K562 (cell line): ENCODE measurements around the gene SLC29A3. TPM values are rescaled to one million over a fixed set of nuclear protein-coding genes. Genes with fewer than 3 reads are reported as not detected.

Experiments used
- ARID2 ChIP-seq: fragments of 450-650 bp; IDR thresholded peaks from 2 replicates; pipeline ENCODE4 v1.6.1; 2017; ENCODE audit warnings: antibody characterized with exemption, mild to moderate bottlenecking
- BDP1 ChIP-seq: IDR thresholded peaks from 3 replicates; pipeline ENCODE4 v1.6.1; 2011; ENCODE audit not compliant: insufficient read length, insufficient read depth
- CBX2 ChIP-seq: fragments of 200-600 bp; sonication (generic); IDR thresholded peaks from one replicate; pipeline ENCODE4 v1.6.1; 2012; ENCODE audit warnings: mild to moderate bottlenecking, low read length, inconsistent platforms; ENCODE audit not compliant: insufficient read depth, poor library complexity, severe bottlenecking
- ETV1 ChIP-seq: fragments of 450-650 bp; conservative IDR thresholded peaks from 2 replicates; pipeline ENCODE4 v1.6.1; 2016; ENCODE audit warnings: missing genetic modification characterization, control low read depth, low read depth, missing compliant biosample characterization
- FOXA3 ChIP-seq, 2 experiments: fragments of 450-650 bp in 1 of 2; sonication (generic) in 1 of 2; formaldehyde crosslinking; IDR thresholded peaks in 1 of 2; conservative IDR thresholded peaks in 1 of 2; 2 replicates each; pipeline versions ENCODE4 v1.4.0 to v1.8.0; 2020 to 2022; ENCODE audit warnings: mild to moderate bottlenecking in 2 of 2, missing genetic modification reagents in 1 of 2
- HDAC6 ChIP-seq: IDR thresholded peaks from 2 replicates; pipeline ENCODE4 v1.6.1; 2012; ENCODE audit warnings: low read depth, mild to moderate bottlenecking, control low read depth, inconsistent platforms, low read length, moderate library complexity
- KDM1A ChIP-seq, 2 experiments: fragments of 450-650 bp; IDR thresholded peaks; 2 replicates each; pipeline ENCODE4 v1.6.1; 2016; ENCODE audit warnings: mild to moderate bottlenecking in 2 of 2
- KDM5B ChIP-seq: fragments of 200-600 bp; sonication (generic); IDR thresholded peaks from 2 replicates; pipeline ENCODE4 v1.6.1; 2012; ENCODE audit warnings: low read depth, mild to moderate bottlenecking, moderate library complexity, low read length, control low read depth, inconsistent platforms; ENCODE audit not compliant: insufficient replicate concordance
- NEUROD1 ChIP-seq: fragments of 150-350 bp; IDR thresholded peaks from 2 replicates; pipeline ENCODE4 v1.6.1; 2014; ENCODE audit warnings: borderline replicate concordance, low read length, low read depth; ENCODE audit not compliant: partially characterized antibody
- SMARCA4 ChIP-seq: fragments of 450-650 bp; IDR thresholded peaks from 2 replicates; pipeline ENCODE4 v1.6.1; 2016
- TAL1 ChIP-seq: fragments of 450-650 bp; IDR thresholded peaks from 2 replicates; pipeline ENCODE4 v1.6.1; 2016; ENCODE audit warnings: mild to moderate bottlenecking
- ZFP30 ChIP-seq: fragments of 250-450 bp; sonication (Bioruptor Pico); IDR thresholded peaks from 2 replicates; pipeline ENCODE4 v1.8.0; 2022; ENCODE audit warnings: moderate library complexity, mild to moderate bottlenecking, inconsistent platforms, borderline replicate concordance
- ZNF431 ChIP-seq: sonication (generic); formaldehyde crosslinking; IDR thresholded peaks from 2 replicates; pipeline ENCODE4 v1.8.0; 2022; ENCODE audit warnings: mild to moderate bottlenecking, missing genetic modification reagents
- ZNF76 ChIP-seq: fragments of 250-450 bp; sonication (Bioruptor Pico); IDR thresholded peaks from 2 replicates; pipeline ENCODE4 v1.4.0; 2020; ENCODE audit warnings: mild to moderate bottlenecking, moderate library complexity, borderline replicate concordance
- polyA plus RNA-seq, 8 experiments: library from polyadenylated mRNA; depleted of rRNA in 4 of 8; stranded (reverse) in 5 of 8; unstranded in 3 of 8; fragments of >200 nt; fragmentation: Nextera tagmentation in 2 of 8; fragmentation: Illumina TruSeq in 1 of 8; extraction: Ambion mirVana in 2 of 8; extraction: Trizol in 1 of 8; gene quantifications; 2 replicates each; pipeline versions ENCODE4 v1.2.1 to v1.2.3, GENCODE V29; 2011 to 2014; ENCODE audit warnings: inconsistent platforms in 1 of 8, missing spikeins in 1 of 8
- total RNA-seq, 7 experiments: library from RNA; depleted of rRNA in 6 of 7; stranded (reverse); fragments of >200 nt in 6 of 7; fragmentation: Illumina TruSeq in 2 of 7; extraction: Trizol in 2 of 7; gene quantifications; 2 replicates each; pipeline versions ENCODE4 v1.2.1 to v1.2.3, GENCODE V29; 2011 to 2021; ENCODE audit warnings: low replicate concordance in 1 of 7
- TF ChIP-seq, protein P1 (sequence below): fragments of 450-650 bp; IDR thresholded peaks from 2 replicates; pipeline ENCODE4 v1.6.1; 2017; ENCODE audit warnings: antibody characterized with exemption, mild to moderate bottlenecking
- TF ChIP-seq, protein P2 (sequence below): fragments of 450-650 bp; formaldehyde crosslinking; IDR thresholded peaks from 2 replicates; pipeline ENCODE4 v1.4.0; 2020; ENCODE audit warnings: mild to moderate bottlenecking
- TF ChIP-seq, protein P3 (sequence below): sonication (generic); formaldehyde crosslinking; IDR thresholded peaks from 2 replicates; pipeline ENCODE4 v1.8.0; 2022; ENCODE audit warnings: mild to moderate bottlenecking, missing genetic modification reagents, borderline replicate concordance
- TF ChIP-seq, protein P4 (sequence below): fragments of 450-650 bp; formaldehyde crosslinking; IDR thresholded peaks from 2 replicates; pipeline ENCODE4 v1.4.0; 2022; ENCODE audit warnings: missing genetic modification characterization

Gene SLC29A3
- total and polyA plus RNA-seq, 9 of the 15 experiments (the other 6 are each of a cell fraction or from before 2014, with no cell fraction given) = 2.1 to 10.7 (median 4.6) TPM

DNA sequence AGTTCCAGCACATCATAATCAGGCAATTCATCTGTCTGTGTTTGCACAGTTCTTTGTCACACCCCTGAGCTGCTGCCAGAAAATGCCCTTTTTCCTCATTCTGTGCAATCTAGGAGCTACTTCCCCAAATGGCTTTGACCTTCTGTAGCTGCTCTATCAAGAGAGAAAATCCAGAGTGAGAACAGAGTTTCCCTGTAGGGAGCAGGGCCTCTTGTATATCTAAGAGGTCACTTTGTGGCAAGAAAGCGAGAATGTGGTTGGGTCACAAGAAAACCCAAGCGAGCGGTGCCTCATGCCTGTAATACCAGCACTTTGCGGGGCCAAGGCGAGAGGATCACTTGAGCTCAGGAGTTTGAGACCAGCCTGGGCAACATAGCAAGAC, 24.3 kb downstream of the SLC29A3 start (continued):
- TF ChIP-seq BDP1 (no peak), SMARCA4 (no peak), NEUROD1 (no peak), HDAC6 (no peak), ETV1 (tag) (no peak), ZNF431 (no peak), KDM1A (IDR thresholded peaks at IDR 0.05) (peak; percentile 55 to 66; a peak in 3 of 4 replicates), ARID2 (no peak), CBX2 (no peak), FOXA3 (CRISPR knock-in tag; conservative IDR thresholded peaks at IDR 0.05 in 1 of 2, IDR thresholded peaks at IDR 0.05 in 1 of 2) (peak; percentile 83 to 97; a peak in 3 of 4 replicates), ZFP30 (CRISPR knock-in tag) (no peak), KDM5B (no peak), TAL1 (peak; percentile 52; the same call in 1 of the 2 replicates), ZNF76 (no peak)
- TF ChIP-seq, protein P1, sequence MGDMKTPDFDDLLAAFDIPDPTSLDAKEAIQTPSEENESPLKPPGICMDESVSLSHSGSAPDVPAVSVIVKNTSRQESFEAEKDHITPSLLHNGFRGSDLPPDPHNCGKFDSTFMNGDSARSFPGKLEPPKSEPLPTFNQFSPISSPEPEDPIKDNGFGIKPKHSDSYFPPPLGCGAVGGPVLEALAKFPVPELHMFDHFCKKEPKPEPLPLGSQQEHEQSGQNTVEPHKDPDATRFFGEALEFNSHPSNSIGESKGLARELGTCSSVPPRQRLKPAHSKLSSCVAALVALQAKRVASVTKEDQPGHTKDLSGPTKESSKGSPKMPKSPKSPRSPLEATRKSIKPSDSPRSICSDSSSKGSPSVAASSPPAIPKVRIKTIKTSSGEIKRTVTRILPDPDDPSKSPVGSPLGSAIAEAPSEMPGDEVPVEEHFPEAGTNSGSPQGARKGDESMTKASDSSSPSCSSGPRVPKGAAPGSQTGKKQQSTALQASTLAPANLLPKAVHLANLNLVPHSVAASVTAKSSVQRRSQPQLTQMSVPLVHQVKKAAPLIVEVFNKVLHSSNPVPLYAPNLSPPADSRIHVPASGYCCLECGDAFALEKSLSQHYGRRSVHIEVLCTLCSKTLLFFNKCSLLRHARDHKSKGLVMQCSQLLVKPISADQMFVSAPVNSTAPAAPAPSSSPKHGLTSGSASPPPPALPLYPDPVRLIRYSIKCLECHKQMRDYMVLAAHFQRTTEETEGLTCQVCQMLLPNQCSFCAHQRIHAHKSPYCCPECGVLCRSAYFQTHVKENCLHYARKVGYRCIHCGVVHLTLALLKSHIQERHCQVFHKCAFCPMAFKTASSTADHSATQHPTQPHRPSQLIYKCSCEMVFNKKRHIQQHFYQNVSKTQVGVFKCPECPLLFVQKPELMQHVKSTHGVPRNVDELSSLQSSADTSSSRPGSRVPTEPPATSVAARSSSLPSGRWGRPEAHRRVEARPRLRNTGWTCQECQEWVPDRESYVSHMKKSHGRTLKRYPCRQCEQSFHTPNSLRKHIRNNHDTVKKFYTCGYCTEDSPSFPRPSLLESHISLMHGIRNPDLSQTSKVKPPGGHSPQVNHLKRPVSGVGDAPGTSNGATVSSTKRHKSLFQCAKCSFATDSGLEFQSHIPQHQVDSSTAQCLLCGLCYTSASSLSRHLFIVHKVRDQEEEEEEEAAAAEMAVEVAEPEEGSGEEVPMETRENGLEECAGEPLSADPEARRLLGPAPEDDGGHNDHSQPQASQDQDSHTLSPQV = no peak
- TF ChIP-seq, protein P2, sequence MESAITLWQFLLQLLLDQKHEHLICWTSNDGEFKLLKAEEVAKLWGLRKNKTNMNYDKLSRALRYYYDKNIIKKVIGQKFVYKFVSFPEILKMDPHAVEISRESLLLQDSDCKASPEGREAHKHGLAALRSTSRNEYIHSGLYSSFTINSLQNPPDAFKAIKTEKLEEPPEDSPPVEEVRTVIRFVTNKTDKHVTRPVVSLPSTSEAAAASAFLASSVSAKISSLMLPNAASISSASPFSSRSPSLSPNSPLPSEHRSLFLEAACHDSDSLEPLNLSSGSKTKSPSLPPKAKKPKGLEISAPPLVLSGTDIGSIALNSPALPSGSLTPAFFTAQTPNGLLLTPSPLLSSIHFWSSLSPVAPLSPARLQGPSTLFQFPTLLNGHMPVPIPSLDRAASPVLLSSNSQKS = no peak
- TF ChIP-seq, protein P3, sequence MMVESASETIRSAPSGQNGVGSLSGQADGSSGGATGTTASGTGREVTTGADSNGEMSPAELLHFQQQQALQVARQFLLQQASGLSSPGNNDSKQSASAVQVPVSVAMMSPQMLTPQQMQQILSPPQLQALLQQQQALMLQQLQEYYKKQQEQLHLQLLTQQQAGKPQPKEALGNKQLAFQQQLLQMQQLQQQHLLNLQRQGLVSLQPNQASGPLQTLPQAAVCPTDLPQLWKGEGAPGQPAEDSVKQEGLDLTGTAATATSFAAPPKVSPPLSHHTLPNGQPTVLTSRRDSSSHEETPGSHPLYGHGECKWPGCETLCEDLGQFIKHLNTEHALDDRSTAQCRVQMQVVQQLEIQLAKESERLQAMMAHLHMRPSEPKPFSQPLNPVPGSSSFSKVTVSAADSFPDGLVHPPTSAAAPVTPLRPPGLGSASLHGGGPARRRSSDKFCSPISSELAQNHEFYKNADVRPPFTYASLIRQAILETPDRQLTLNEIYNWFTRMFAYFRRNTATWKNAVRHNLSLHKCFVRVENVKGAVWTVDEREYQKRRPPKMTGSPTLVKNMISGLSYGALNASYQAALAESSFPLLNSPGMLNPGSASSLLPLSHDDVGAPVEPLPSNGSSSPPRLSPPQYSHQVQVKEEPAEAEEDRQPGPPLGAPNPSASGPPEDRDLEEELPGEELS = no peak
- TF ChIP-seq, protein P4, sequence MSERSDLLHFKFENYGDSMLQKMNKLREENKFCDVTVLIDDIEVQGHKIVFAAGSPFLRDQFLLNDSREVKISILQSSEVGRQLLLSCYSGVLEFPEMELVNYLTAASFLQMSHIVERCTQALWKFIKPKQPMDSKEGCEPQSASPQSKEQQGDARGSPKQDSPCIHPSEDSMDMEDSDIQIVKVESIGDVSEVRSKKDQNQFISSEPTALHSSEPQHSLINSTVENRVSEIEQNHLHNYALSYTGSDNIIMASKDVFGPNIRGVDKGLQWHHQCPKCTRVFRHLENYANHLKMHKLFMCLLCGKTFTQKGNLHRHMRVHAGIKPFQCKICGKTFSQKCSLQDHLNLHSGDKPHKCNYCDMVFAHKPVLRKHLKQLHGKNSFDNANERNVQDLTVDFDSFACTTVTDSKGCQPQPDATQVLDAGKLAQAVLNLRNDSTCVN = no peak
